K562 (cell line): ENCODE measurements around the gene KSR2. TPM values are rescaled to one million over a fixed set of nuclear protein-coding genes. Genes with fewer than 3 reads are reported as not detected.
A peak's percentile ranks its signal among the peaks of the same experiment; 100 is the strongest.

ENCODE experiments used
- ATAC-seq: fragments of 200-7000 bp; cut with Tn5 transposase; 3 replicates; pipeline ENCODE4 v1.9.1; 2020; ENCODE audit warnings: moderate library complexity
- BruUV-seq: library from RNA; stranded (reverse); fragments of 400-500 nt; replicated peaks from 2 replicates; lab custom pipeline; 2021; lab: Mats Ljungman, UMichigan
- CTCF ChIA-PET: fragments of 300-600 bp; formaldehyde crosslinking; extraction: SDS; loops from one replicate; lab custom pipeline; 2021; ENCODE audit warnings: low intra/inter-chr PET ratio; lab: Yijun Ruan, JAX
- POLR2A ChIA-PET: fragments of 300-600, 350-650 bp; sonication (Branson Sonifier 250); formaldehyde crosslinking; extraction: SDS; loops from one replicate; lab custom pipeline; 2021; ENCODE audit warnings: antibody characterized with exemption, inconsistent platforms; lab: Yijun Ruan, JAX
- DNase-seq, 4 experiments: peaks; one replicate each; pipeline versions ENCODE4 v3.0.0 to v3.0.0-alpha.2; 2011 to 2018; ENCODE audit warnings: low spot score in 3 of 4, mixed read lengths in 3 of 4; ENCODE audit errors: extremely low read depth in 1 of 4
- FAIRE-seq: peaks from 2 replicates; lab custom pipeline; 2011; peaks lifted over from hg19 to GRCh38; lab: Jason Lieb, UNC
- H2AFZ ChIP-seq: 2 replicates; pipeline ENCODE4 v1.6.0; 2011; ENCODE audit warnings: low read depth, low read length, control low read depth, inconsistent platforms
- H3K27ac ChIP-seq: fragments of 200-600 bp; 3 replicates; pipeline ENCODE4 v1.8.0; 2011; ENCODE audit warnings: low read depth, mild to moderate bottlenecking, control low read depth, inconsistent platforms, low read length, moderate library complexity, mixed read lengths; ENCODE audit errors: extremely low read depth
- H3K27me3 ChIP-seq, 2 experiments: fragments of 300-600 bp in 1 of 2; 2 replicates in 1 of 2; 3 replicates in 1 of 2; pipeline versions ENCODE4 v1.6.0 to v1.8.0; 2011; ENCODE audit warnings: inconsistent platforms in 2 of 2, low read length in 2 of 2, mild to moderate bottlenecking in 1 of 2, mixed read lengths in 1 of 2, moderate library complexity in 1 of 2; ENCODE audit not compliant: control insufficient read depth in 2 of 2, insufficient read depth in 2 of 2
- H3K36me3 ChIP-seq: fragments of 300-600 bp; 3 replicates; pipeline ENCODE4 v1.8.0; 2011; ENCODE audit warnings: mild to moderate bottlenecking, low read length, inconsistent platforms; ENCODE audit not compliant: control insufficient read depth, insufficient read depth
- H3K4me1 ChIP-seq, 2 experiments: fragments of 200-600 bp in 1 of 2; replicated peaks in 1 of 2; 2 replicates in 1 of 2; 3 replicates in 1 of 2; pipeline versions ENCODE4 v1.5.1 to v1.8.0; 2011; ENCODE audit warnings: inconsistent platforms in 2 of 2, low read length in 2 of 2, mild to moderate bottlenecking in 1 of 2, mixed read lengths in 1 of 2, moderate library complexity in 1 of 2; ENCODE audit not compliant: control insufficient read depth in 2 of 2, insufficient read depth in 2 of 2
- H3K4me2 ChIP-seq: 2 replicates; pipeline ENCODE4 v1.6.1; 2011; ENCODE audit warnings: low read length, control low read depth, inconsistent platforms, mixed read lengths; ENCODE audit not compliant: insufficient read depth
- H3K4me3 ChIP-seq: fragments of 200-600 bp; sonication (generic), shearing (Covaris generic); 2 replicates; pipeline ENCODE4 v1.5.1; 2016; ENCODE audit warnings: control low read depth, inconsistent platforms
- H3K79me2 ChIP-seq: fragments of 200-600 bp; 3 replicates; pipeline ENCODE4 v1.8.0; 2011; ENCODE audit warnings: low read length, inconsistent platforms; ENCODE audit not compliant: control insufficient read depth, insufficient read depth
- H3K9ac ChIP-seq, 2 experiments: 2 replicates each; pipeline versions ENCODE4 v1.6.0 to v1.6.1; 2011; ENCODE audit warnings: low read depth in 2 of 2, low read length in 2 of 2, control low read depth in 1 of 2, inconsistent platforms in 1 of 2, mild to moderate bottlenecking in 1 of 2, mixed read lengths in 1 of 2; ENCODE audit not compliant: insufficient read depth in 1 of 2
- H3K9me1 ChIP-seq: one replicate; pipeline ENCODE4 v1.6.0; 2011; ENCODE audit warnings: inconsistent platforms, mild to moderate bottlenecking, low read length, moderate library complexity; ENCODE audit not compliant: control insufficient read depth, insufficient read depth
- H3K9me3 ChIP-seq: replicated peaks from 2 replicates; pipeline ENCODE4 v1.5.1; 2011; ENCODE audit warnings: low read depth, low read length, inconsistent platforms; ENCODE audit not compliant: control insufficient read depth, insufficient read depth
- H4K20me1 ChIP-seq: replicated peaks from 2 replicates; pipeline ENCODE4 v1.6.1; 2011; ENCODE audit warnings: low read length, inconsistent platforms, mixed read lengths; ENCODE audit not compliant: control insufficient read depth, insufficient read depth
- CHD1 ChIP-seq: fragments of 200-600 bp; sonication (generic); IDR thresholded peaks from one replicate; pipeline ENCODE4 v1.6.1; 2012; ENCODE audit warnings: mild to moderate bottlenecking, moderate library complexity, low read length, inconsistent platforms
- EWSR1 ChIP-seq: fragments of 450-650 bp; IDR thresholded peaks from 2 replicates; pipeline ENCODE4 v1.6.1; 2018; ENCODE audit warnings: borderline replicate concordance, mild to moderate bottlenecking, low read depth, moderate library complexity; ENCODE audit not compliant: partially characterized antibody
- KAT8 ChIP-seq: fragments of 450-650 bp; IDR thresholded peaks from 2 replicates; pipeline ENCODE4 v1.6.1; 2016; ENCODE audit warnings: low read depth, mild to moderate bottlenecking
- KLF13 ChIP-seq: fragments of 450-650 bp; IDR thresholded peaks from 2 replicates; pipeline ENCODE4 v1.6.1; 2016; ENCODE audit warnings: missing genetic modification characterization, low read depth, mild to moderate bottlenecking, missing compliant biosample characterization, moderate library complexity, borderline replicate concordance
- RAD21 ChIP-seq, 2 experiments: fragments of 250-450 bp in 1 of 2; fragments of 450-650 bp in 1 of 2; sonication (Bioruptor Pico) in 1 of 2; formaldehyde crosslinking in 1 of 2; IDR thresholded peaks in 1 of 2; conservative IDR thresholded peaks in 1 of 2; 2 replicates each; pipeline versions ENCODE4 v1.4.0 to v1.8.0; 2020 to 2022; ENCODE audit warnings: mild to moderate bottlenecking in 2 of 2, moderate library complexity in 1 of 2
- SAFB ChIP-seq: fragments of 200-400 bp; formaldehyde crosslinking; IDR thresholded peaks from 2 replicates; pipeline ENCODE4 v1.6.1; 2017; ENCODE audit warnings: low read depth, low read length, borderline replicate concordance
- SLC30A9 ChIP-seq: fragments of 250-450 bp; sonication (Bioruptor Pico); IDR thresholded peaks from 2 replicates; pipeline ENCODE4 v1.8.0; 2022; ENCODE audit warnings: mild to moderate bottlenecking, moderate library complexity
- SMC3 ChIP-seq: conservative IDR thresholded peaks from 2 replicates; pipeline ENCODE4 v1.6.1; 2011; ENCODE audit warnings: low read depth, low read length, improper control_type of control experiment; ENCODE audit not compliant: insufficient read depth
- ZEB2 ChIP-seq: fragments of 450-650 bp; IDR thresholded peaks from 2 replicates; pipeline ENCODE4 v1.6.1; 2016
- WGBS: fragments of 100-300 bp; shearing (Covaris generic); methylation state at CpG from one replicate; pipeline ENCODE4 v1.1.6; 2016; ENCODE audit warnings: low coverage, mixed read lengths; ENCODE audit not compliant: insufficient coverage; ENCODE audit errors: missing lambda C conversion rate; 5-methylcytosine and 5-hydroxymethylcytosine counted together
- in situ Hi-C: fragments of 300-500 bp; cut with MboI; formaldehyde crosslinking; loops from 4 replicates; pipeline ENCODE4 v1.15.0; 2018; ENCODE audit warnings: inconsistent platforms, mixed read lengths
- intact Hi-C: fragments of 100-400 bp; cut with micrococcal nuclease; formaldehyde crosslinking; loops from 2 replicates; pipeline ENCODE4 v1.14.2; 2022
- polyA plus RNA-seq, 8 experiments: library from polyadenylated mRNA; depleted of rRNA in 4 of 8; stranded (reverse) in 5 of 8; unstranded in 3 of 8; fragments of >200 nt; fragmentation: Nextera tagmentation in 2 of 8; fragmentation: Illumina TruSeq in 1 of 8; extraction: Ambion mirVana in 2 of 8; extraction: Trizol in 1 of 8; gene quantifications; 2 replicates each; pipeline versions ENCODE4 v1.2.1 to v1.2.3, GENCODE V29; 2011 to 2014; ENCODE audit warnings: inconsistent platforms in 1 of 8, missing spikeins in 1 of 8
- total RNA-seq, 7 experiments: library from RNA; depleted of rRNA in 6 of 7; stranded (reverse); fragments of >200 nt in 6 of 7; fragmentation: Illumina TruSeq in 2 of 7; extraction: Trizol in 2 of 7; gene quantifications; 2 replicates each; pipeline versions ENCODE4 v1.2.1 to v1.2.3, GENCODE V29; 2011 to 2021; ENCODE audit warnings: low replicate concordance in 1 of 7
- TF ChIP-seq, protein P1 (sequence below), 3 experiments: IDR thresholded peaks in 2 of 3; conservative IDR thresholded peaks in 1 of 3; 2 replicates each; pipeline ENCODE4 v1.5.1; 2011 to 2012; ENCODE audit warnings: low read length in 3 of 3, mild to moderate bottlenecking in 3 of 3, control low read depth in 2 of 3, improper control_type of control experiment in 1 of 3, inconsistent platforms in 1 of 3, low read depth in 1 of 3, mixed read lengths in 1 of 3, moderate library complexity in 1 of 3; ENCODE audit not compliant: insufficient read depth in 2 of 3
- TF ChIP-seq, protein P2 (sequence below): fragments of 200-800 bp; sonication (Bioruptor generic); IDR thresholded peaks from 2 replicates; pipeline ENCODE4 v1.6.1; 2017; ENCODE audit warnings: missing genetic modification characterization, missing compliant biosample characterization
- TF ChIP-seq, protein P3 (sequence below): fragments of 450-650 bp; IDR thresholded peaks from 2 replicates; pipeline ENCODE4 v1.6.1; 2018; ENCODE audit warnings: mild to moderate bottlenecking, low read depth; ENCODE audit not compliant: partially characterized antibody

Gene KSR2
- total and polyA plus RNA-seq, 9 of the 15 experiments (the other 6 are each of a cell fraction or from before 2014, with no cell fraction given) = not detected

DNA sequence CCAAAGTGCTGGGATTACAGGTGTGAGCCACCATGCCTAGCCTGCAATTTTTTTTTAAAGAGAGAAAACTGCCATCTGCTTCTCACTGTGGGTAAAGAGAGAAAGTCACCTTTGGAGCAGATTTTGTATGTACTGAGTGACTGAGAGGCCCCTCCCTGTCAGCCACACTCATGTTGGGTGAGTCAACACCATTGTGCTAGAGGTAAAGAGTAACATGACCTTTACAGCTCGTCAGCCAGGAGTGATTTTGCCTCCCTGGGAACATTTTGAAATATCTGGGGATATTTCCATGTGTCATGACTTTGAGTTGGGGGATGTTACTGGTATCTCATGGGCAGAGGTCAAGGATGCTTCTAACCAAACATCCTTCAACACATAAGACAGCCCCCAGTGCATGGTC lies 115.2 kb downstream of the KSR2 start (continued):
- no peak for TF ChIP-seq KAT8
- TF ChIP-seq KLF13 (tag) = no peak
- no peak for TF ChIP-seq ZEB2

DNA sequence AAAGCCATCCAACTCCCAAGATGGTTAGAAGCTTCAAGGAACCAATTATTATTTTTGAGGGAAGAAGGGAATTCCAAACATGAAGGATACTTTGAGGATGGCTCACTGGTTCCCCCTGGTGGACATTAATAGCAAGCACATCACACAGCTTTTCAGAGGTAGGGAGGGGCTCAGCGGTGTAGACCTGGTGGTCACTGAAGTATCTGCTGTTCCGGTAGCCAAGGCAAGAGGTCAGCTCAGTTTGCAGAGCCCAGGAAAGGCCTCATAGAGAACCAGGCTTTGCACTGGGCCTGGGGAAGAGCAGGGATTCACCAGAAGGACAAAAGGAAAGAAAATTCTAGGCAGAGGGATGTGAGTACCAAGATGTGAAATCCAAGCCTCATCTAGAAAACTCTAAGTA lies 118.7 kb downstream of the KSR2 start:
- Histone ChIP-seq H3K9me3 (no peaks in the 10 kb centered on the region), H3K4me2 (no peak overlapping the region), H4K20me1 (peaks cover 5% of the 10 kb centered on the region; the same call in 1 of the 2 replicates), H3K4me3 (no peak overlapping the region), H3K27ac (no peak overlapping the region), H3K36me3 (no peaks in the 10 kb centered on the region), H3K9ac (no peak overlapping the region), H3K9me1 (no peaks in the 10 kb centered on the region), H2AFZ (no peak overlapping the region), H3K27me3 (peaks cover 0 to 8% of the 10 kb centered on the region in 2 experiments; a peak in 1 of 5 replicates), H3K4me1 (no peaks in the 10 kb centered on the region; a peak in 1 of 5 replicates), H3K79me2 (no peaks in the 10 kb centered on the region)
- ATAC-seq (peak; percentile 92), FAIRE-seq (peak; percentile 79), DNase-seq (peak; percentile 62 to 83 (median 72))
- TF ChIP-seq SMC3 = 0 out of 2 replicates have a peak, but pooled peaks have one; percentile 21
- TF ChIP-seq SAFB = no peak
- no peak for TF ChIP-seq SLC30A9 (CRISPR knock-in tag)
- TF ChIP-seq CHD1 = no peak
- TF ChIP-seq EWSR1 = no peak
- TF ChIP-seq, protein P1, sequence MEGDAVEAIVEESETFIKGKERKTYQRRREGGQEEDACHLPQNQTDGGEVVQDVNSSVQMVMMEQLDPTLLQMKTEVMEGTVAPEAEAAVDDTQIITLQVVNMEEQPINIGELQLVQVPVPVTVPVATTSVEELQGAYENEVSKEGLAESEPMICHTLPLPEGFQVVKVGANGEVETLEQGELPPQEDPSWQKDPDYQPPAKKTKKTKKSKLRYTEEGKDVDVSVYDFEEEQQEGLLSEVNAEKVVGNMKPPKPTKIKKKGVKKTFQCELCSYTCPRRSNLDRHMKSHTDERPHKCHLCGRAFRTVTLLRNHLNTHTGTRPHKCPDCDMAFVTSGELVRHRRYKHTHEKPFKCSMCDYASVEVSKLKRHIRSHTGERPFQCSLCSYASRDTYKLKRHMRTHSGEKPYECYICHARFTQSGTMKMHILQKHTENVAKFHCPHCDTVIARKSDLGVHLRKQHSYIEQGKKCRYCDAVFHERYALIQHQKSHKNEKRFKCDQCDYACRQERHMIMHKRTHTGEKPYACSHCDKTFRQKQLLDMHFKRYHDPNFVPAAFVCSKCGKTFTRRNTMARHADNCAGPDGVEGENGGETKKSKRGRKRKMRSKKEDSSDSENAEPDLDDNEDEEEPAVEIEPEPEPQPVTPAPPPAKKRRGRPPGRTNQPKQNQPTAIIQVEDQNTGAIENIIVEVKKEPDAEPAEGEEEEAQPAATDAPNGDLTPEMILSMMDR (IDR thresholded peaks at IDR 0.05 in 2 of 3, conservative IDR thresholded peaks at IDR 0.05 in 1 of 3; ENCODE audit: insufficient read depth in 2 of 3, low read depth in 1 of 3, low read length in 3 of 3) = peak; percentile 83 to 86 (median 86)
- TF ChIP-seq, protein P2, sequence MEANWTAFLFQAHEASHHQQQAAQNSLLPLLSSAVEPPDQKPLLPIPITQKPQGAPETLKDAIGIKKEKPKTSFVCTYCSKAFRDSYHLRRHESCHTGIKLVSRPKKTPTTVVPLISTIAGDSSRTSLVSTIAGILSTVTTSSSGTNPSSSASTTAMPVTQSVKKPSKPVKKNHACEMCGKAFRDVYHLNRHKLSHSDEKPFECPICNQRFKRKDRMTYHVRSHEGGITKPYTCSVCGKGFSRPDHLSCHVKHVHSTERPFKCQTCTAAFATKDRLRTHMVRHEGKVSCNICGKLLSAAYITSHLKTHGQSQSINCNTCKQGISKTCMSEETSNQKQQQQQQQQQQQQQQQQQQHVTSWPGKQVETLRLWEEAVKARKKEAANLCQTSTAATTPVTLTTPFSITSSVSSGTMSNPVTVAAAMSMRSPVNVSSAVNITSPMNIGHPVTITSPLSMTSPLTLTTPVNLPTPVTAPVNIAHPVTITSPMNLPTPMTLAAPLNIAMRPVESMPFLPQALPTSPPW (CRISPR knock-in tag) = 0 out of 2 replicates have a peak, but pooled peaks have one; percentile 17
- peak; percentile 12 to 62; a peak in 2 of 4 replicates for TF ChIP-seq RAD21 (CRISPR knock-in tag; conservative IDR thresholded peaks at IDR 0.05 in 1 of 2, IDR thresholded peaks at IDR 0.05 in 1 of 2)
- TF ChIP-seq, protein P3, sequence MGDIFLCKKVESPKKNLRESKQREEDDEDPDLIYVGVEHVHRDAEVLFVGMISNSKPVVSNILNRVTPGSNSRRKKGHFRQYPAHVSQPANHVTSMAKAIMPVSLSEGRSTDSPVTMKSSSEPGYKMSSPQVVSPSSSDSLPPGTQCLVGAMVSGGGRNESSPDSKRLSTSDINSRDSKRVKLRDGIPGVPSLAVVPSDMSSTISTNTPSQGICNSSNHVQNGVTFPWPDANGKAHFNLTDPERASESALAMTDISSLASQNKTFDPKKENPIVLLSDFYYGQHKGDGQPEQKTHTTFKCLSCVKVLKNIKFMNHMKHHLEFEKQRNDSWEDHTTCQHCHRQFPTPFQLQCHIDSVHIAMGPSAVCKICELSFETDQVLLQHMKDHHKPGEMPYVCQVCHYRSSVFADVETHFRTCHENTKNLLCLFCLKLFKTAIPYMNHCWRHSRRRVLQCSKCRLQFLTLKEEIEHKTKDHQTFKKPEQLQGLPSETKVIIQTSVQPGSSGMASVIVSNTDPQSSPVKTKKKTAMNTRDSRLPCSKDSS = no peak
- in situ Hi-C loops (no loop called here), intact Hi-C loops (loop anchor here (5.0 kb wide), 1 partner anchor 638 kb away; no protein-coding TSS in a partner anchor)
- POLR2A ChIA-PET = interaction anchor here (0.6 to 0.9 kb wide), 2 partner anchors 8 to 620 kb away, joined by 3 read pairs; no protein-coding TSS in a partner anchor
- CTCF ChIA-PET = interaction anchor here (1.7 kb wide), 2 partner anchors 483 to 614 kb away, joined by 8 to 9 read pairs; no protein-coding TSS in a partner anchor
- BruUV-seq = no TSS peak
- 5% methylated on average over 2 of the region's 2 CpGs for WGBS
